KG1 (cell line): ENCODE data around the gene MAST4.

Source experiments
- DNase-seq: peaks from one replicate; lab custom pipeline; 2025; lab: John Stamatoyannopoulos, UW

MAST4 gene

GRCh38 chr5:67135381-67135984, 539.3 kb downstream of the MAST4 start:
- no peak for DNase-seq

GRCh38 chr5:67139030-67139429, 542.8 kb downstream of the MAST4 start:
- DNase-seq: no peak

- DNase-seq: no peak
These were observed 544.2 kb downstream of the MAST4 start for GRCh38 chr5:67140413-67140812.

GRCh38 chr5:67141644-67142043, 545.5 kb downstream of the MAST4 start:
- DNase-seq: no peak

GRCh38 chr5:67142816-67143215, 546.6 kb downstream of the MAST4 start:
- no peak for DNase-seq

- DNase-seq: no peak
These were observed 547.4 kb downstream of the MAST4 start for GRCh38 chr5:67143549-67143948.

- DNase-seq: no peak
These were observed 548.0 kb downstream of the MAST4 start for GRCh38 chr5:67144183-67144639.

- no peak for DNase-seq
These were observed 550.4 kb downstream of the MAST4 start for GRCh38 chr5:67146574-67146973.

GRCh38 chr5:67146981-67147380, 550.8 kb downstream of the MAST4 start:
- no peak for DNase-seq

GRCh38 chr5:67147760-67148159, 551.6 kb downstream of the MAST4 start:
- DNase-seq: no peak

GRCh38 chr5:67149057-67149950, 553.1 kb downstream of the MAST4 start:
- DNase-seq: no peak

GRCh38 chr5:67149951-67150523, 553.8 kb downstream of the MAST4 start:
- no peak for DNase-seq

GRCh38 chr5:67152400-67152799, 556.2 kb downstream of the MAST4 start:
- DNase-seq: no peak

- no peak for DNase-seq
These were observed 557.1 kb downstream of the MAST4 start for GRCh38 chr5:67153292-67153691.

- no peak for DNase-seq
These were observed 558.5 kb downstream of the MAST4 start for GRCh38 chr5:67154556-67155206.

- no peak for DNase-seq
These were observed 560.9 kb downstream of the MAST4 start for GRCh38 chr5:67156976-67157583.

- DNase-seq: no peak
These were observed 564.1 kb downstream of the MAST4 start for GRCh38 chr5:67160272-67160671.

- DNase-seq: no peak
These were observed 564.8 kb downstream of the MAST4 start for GRCh38 chr5:67160985-67161384.

GRCh38 chr5:67161767-67162166, 565.6 kb downstream of the MAST4 start:
- DNase-seq: no peak

- DNase-seq: no peak
These were observed 567.1 kb downstream of the MAST4 start for GRCh38 chr5:67163231-67163756.

- no peak for DNase-seq
These were observed 567.8 kb downstream of the MAST4 start for GRCh38 chr5:67163863-67164595.
